ENCODE results near the gene KRT86. TPM values are rescaled to one million over a fixed set of nuclear protein-coding genes. Genes with fewer than 3 reads are reported as not detected.
A peak's percentile ranks its signal among the peaks of the same experiment; 100 is the strongest.

KRT86 gene
- total RNA-seq, 1 donor from 2014 or later, result not detected

- Histone ChIP-seq H3K36me3 (no peaks in the 10 kb centered on the region), H3K27ac (no peak overlapping the region), H3K4me3 (no peak overlapping the region), H4K20me1 (ENCODE audit: low read depth) (no peaks in the 10 kb centered on the region), H3K9me3 (ENCODE audit: low read depth) (no peaks in the 10 kb centered on the region), H3K4me1 (peaks cover 8% of the 10 kb centered on the region), H3K79me2 (ENCODE audit: low read depth) (no peaks in the 10 kb centered on the region), H3K4me2 (no peak overlapping the region), H3K27me3 (peaks cover 46% of the 10 kb centered on the region), H3K9ac (no peak overlapping the region), H3F3A (ENCODE audit: low read depth) (no peaks in the 10 kb centered on the region), H2AFZ (replicated peaks) (no peak overlapping the region)
- H3K4me1 Mint-ChIP-seq, result peaks cover 23% of the 10 kb centered on the region
- H3K4me3 Mint-ChIP-seq, result no peak overlapping the region
- H3K36me3 Mint-ChIP-seq, result no peaks in the 10 kb centered on the region
- DNase-seq (ENCODE audit: low spot score), result no peak
- H3K27me3 Mint-ChIP-seq (ENCODE audit: insufficient read depth, low read depth), result peaks cover 5% of the 10 kb centered on the region
- H3K9me3 Mint-ChIP-seq, result no peaks in the 10 kb centered on the region
- TF ChIP-seq EZH2phosphoT487 (IDR thresholded peaks at IDR 0.05), result no peak
- TF ChIP-seq CTCF (IDR thresholded peaks at IDR 0.05), result no peak
- no peak for TF ChIP-seq EZH2 (IDR thresholded peaks at IDR 0.05)
- H3K27ac Mint-ChIP-seq, result no peak overlapping the region
Measured at GRCh38 chr12:52275686-52276085, 1.2 kb downstream of the KRT86 start.

GRCh38 chr12:52277486-52278245 is 3.2 kb downstream of the KRT86 start:
- Histone ChIP-seq H3K9ac (no peak overlapping the region), H3K36me3 (no peaks in the 10 kb centered on the region), H3K4me2 (no peak overlapping the region), H3K9me3 (ENCODE audit: low read depth) (no peaks in the 10 kb centered on the region), H3K4me1 (peaks cover 8% of the 10 kb centered on the region), H4K20me1 (ENCODE audit: low read depth) (no peaks in the 10 kb centered on the region), H3F3A (ENCODE audit: low read depth) (no peaks in the 10 kb centered on the region), H3K79me2 (ENCODE audit: low read depth) (no peaks in the 10 kb centered on the region), H3K4me3 (no peak overlapping the region), H2AFZ (replicated peaks) (no peak overlapping the region), H3K27me3 (peaks cover 36% of the 10 kb centered on the region), H3K27ac (no peak overlapping the region)
- peaks cover 24% of the 10 kb centered on the region for H3K4me1 Mint-ChIP-seq
- peaks cover 5% of the 10 kb centered on the region for H3K27me3 Mint-ChIP-seq (ENCODE audit: insufficient read depth, low read depth)
- no peaks in the 10 kb centered on the region for H3K36me3 Mint-ChIP-seq
- H3K4me3 Mint-ChIP-seq, result peak overlapping the region; percentile 51
- H3K27ac Mint-ChIP-seq, result peak overlapping the region; percentile 57
- no peak for DNase-seq (ENCODE audit: low spot score)
- no peaks in the 10 kb centered on the region for H3K9me3 Mint-ChIP-seq
- TF ChIP-seq EZH2 (IDR thresholded peaks at IDR 0.05) (no peak), CTCF (IDR thresholded peaks at IDR 0.05) (no peak)

GRCh38 chr12:52278575-52279421 is 4.4 kb downstream of the KRT86 start:
- H3K27ac Mint-ChIP-seq, result peak overlapping the region; percentile 75
- H3K27me3 Mint-ChIP-seq (ENCODE audit: insufficient read depth, low read depth), result peaks cover 8% of the 10 kb centered on the region
- H2AFZ ChIP-seq (replicated peaks), result peak overlapping the region; percentile 99

More at GRCh38 chr12:52278575-52279421, 4.4 kb downstream of the KRT86 start:
- H3K36me3 Mint-ChIP-seq, result no peaks in the 10 kb centered on the region
- Histone ChIP-seq H3F3A (ENCODE audit: low read depth) (no peaks in the 10 kb centered on the region), H3K4me1 (peaks cover 8% of the 10 kb centered on the region), H3K79me2 (ENCODE audit: low read depth) (no peaks in the 10 kb centered on the region), H3K9me3 (ENCODE audit: low read depth) (no peaks in the 10 kb centered on the region), H3K27ac (no peak overlapping the region), H3K9ac (no peak overlapping the region), H3K4me2 (peak overlapping the region; percentile 81), H3K36me3 (no peaks in the 10 kb centered on the region), H3K27me3 (peaks cover 25% of the 10 kb centered on the region), H3K4me3 (peak overlapping the region; percentile 43), H4K20me1 (ENCODE audit: low read depth) (no peaks in the 10 kb centered on the region)
- H3K9me3 Mint-ChIP-seq, result no peaks in the 10 kb centered on the region
- peaks cover 25% of the 10 kb centered on the region for H3K4me1 Mint-ChIP-seq
- peak overlapping the region; percentile 73 for H3K4me3 Mint-ChIP-seq
- peak; percentile 83 for DNase-seq (ENCODE audit: low spot score)
- TF ChIP-seq EZH2 (IDR thresholded peaks at IDR 0.05) (no peak), CTCF (IDR thresholded peaks at IDR 0.05) (peak; percentile 92)
